OCI-LY7 (cell line): Measurements from ENCODE around the gene CDK6. TPM values are rescaled to one million over a fixed set of nuclear protein-coding genes. Genes with fewer than 3 reads are reported as not detected.

Experiments used
- BruUV-seq: library from RNA; stranded (reverse); fragments of 400-500 nt; replicated peaks from 2 replicates; lab custom pipeline; 2021; lab: Mats Ljungman, UMichigan
- CTCF ChIA-PET: fragments of 300-600 bp; sonication (Branson Sonifier 250); formaldehyde crosslinking; loops from one replicate; lab custom pipeline; 2022; ENCODE audit warnings: antibody characterized with exemption; ENCODE audit not compliant: unreplicated experiment; lab: Charles Lee
- POLR2A ChIA-PET: fragments of 300-600 bp; sonication (Branson Sonifier 250); formaldehyde crosslinking; loops from one replicate; lab custom pipeline; 2022; ENCODE audit warnings: antibody characterized with exemption; lab: Charles Lee
- DNase-seq: peaks from one replicate; pipeline ENCODE4 v3.0.0-alpha.2; 2015; ENCODE audit warnings: low spot score
- H2AFZ ChIP-seq: fragments of 200-600 bp; sonication (generic), shearing (Covaris generic); 2 replicates; pipeline ENCODE4 v1.6.1; 2014; ENCODE audit warnings: mild to moderate bottlenecking, antibody characterized with exemption, low read length, moderate library complexity
- H3K27ac ChIP-seq: fragments of 200-600 bp; sonication (generic); 2 replicates; pipeline ENCODE4 v1.5.1; 2014; ENCODE audit warnings: mixed run types, low read depth, mild to moderate bottlenecking, moderate library complexity, low read length, inconsistent platforms; ENCODE audit not compliant: poor library complexity, severe bottlenecking
- H3K36me3 ChIP-seq: fragments of 200-600 bp; sonication (generic); 2 replicates; pipeline ENCODE4 v1.6.1; 2014; ENCODE audit warnings: mild to moderate bottlenecking, antibody characterized with exemption, low read length, moderate library complexity, mixed read lengths; ENCODE audit not compliant: insufficient read depth
- H3K4me1 ChIP-seq: fragments of 200-600 bp; sonication (generic); 2 replicates; pipeline ENCODE4 v1.5.1; 2014; ENCODE audit warnings: mild to moderate bottlenecking, low read length; ENCODE audit not compliant: insufficient read depth, poor library complexity, severe bottlenecking
- H3K4me2 ChIP-seq: fragments of 200-600 bp; sonication (generic); 2 replicates; pipeline ENCODE4 v1.6.1; 2014; ENCODE audit warnings: mild to moderate bottlenecking, low read length
- H3K4me3 ChIP-seq: fragments of 200-600 bp; sonication (generic); 2 replicates; pipeline ENCODE4 v1.5.1; 2014; ENCODE audit warnings: mild to moderate bottlenecking, low read depth, low read length; ENCODE audit not compliant: poor library complexity, severe bottlenecking
- H3K79me2 ChIP-seq: fragments of 200-600 bp; sonication (generic); 2 replicates; pipeline ENCODE4 v1.6.1; 2016; ENCODE audit warnings: low read depth, mild to moderate bottlenecking, low read length, moderate library complexity, mixed read lengths; ENCODE audit not compliant: insufficient read depth
- H3K9me2 ChIP-seq: fragments of 200-600 bp; sonication (generic); 2 replicates; pipeline ENCODE4 v1.6.1; 2016; ENCODE audit warnings: mild to moderate bottlenecking, low read length, mixed read lengths; ENCODE audit not compliant: insufficient read depth
- H3K9me3 ChIP-seq: fragments of 200-600 bp; sonication (generic); 2 replicates; pipeline ENCODE4 v1.6.1; 2014; ENCODE audit warnings: mild to moderate bottlenecking, mixed run types, low read length, mixed read lengths
- H4K20me1 ChIP-seq: fragments of 200-600 bp; sonication (generic); 2 replicates; pipeline ENCODE4 v1.6.1; 2014; ENCODE audit warnings: mild to moderate bottlenecking, antibody characterized with exemption, low read length, moderate library complexity, mixed read lengths; ENCODE audit not compliant: insufficient read depth
- CTCF ChIP-seq: fragments of 200-600 bp; sonication (generic); conservative IDR thresholded peaks from 2 replicates; pipeline ENCODE4 v1.5.1; 2014; ENCODE audit warnings: mild to moderate bottlenecking, antibody characterized with exemption, low read length, moderate library complexity, mixed read lengths
- EZH2phosphoT487 ChIP-seq: fragments of 200-600 bp; sonication (generic); IDR thresholded peaks from 2 replicates; pipeline ENCODE4 v1.6.1; 2018; ENCODE audit warnings: low read depth, borderline replicate concordance, mild to moderate bottlenecking, mixed run types, antibody characterized with exemption, low read length, moderate library complexity, mixed read lengths
- intact Hi-C: fragments of 100-400 bp; cut with micrococcal nuclease; formaldehyde crosslinking; loops from one replicate; pipeline ENCODE4 v1.10.0; 2022; ENCODE audit not compliant: unreplicated experiment
- total RNA-seq, 2 experiments: library from RNA; depleted of rRNA in 1 of 2; stranded (reverse); fragments of >200 nt in 1 of 2; shearing (Covaris generic) in 1 of 2; gene quantifications; 2 replicates each; pipeline ENCODE4 v1.2.3, GENCODE V29; 2014 to 2022

The CDK6 gene
- total RNA-seq, 2 experiments from 2014 or later: 35.5 to 44.1 TPM

GRCh38 chr7:92840316-92840715 lies 3.9 kb upstream of the CDK6 start:
- ChIA-PET POLR2A (interaction anchor here (1.5 kb wide), 1 partner anchor 8 kb away, joined by 4 read pairs; no protein-coding TSS in a partner anchor), CTCF (no interaction called here)

GRCh38 chr7:92839901-92840300 lies 3.5 kb upstream of the CDK6 start:
- H3K4me3 ChIP-seq: no peak overlapping the region
- H3K9me2 ChIP-seq: no peaks in the 10 kb centered on the region
- no peak overlapping the region for H3K4me2 ChIP-seq
- TF ChIP-seq EZH2phosphoT487: no peak
- no peak for TF ChIP-seq CTCF
- ChIA-PET CTCF (interaction anchor here (0.6 kb wide), 1 partner anchor 220 kb away, joined by 3 read pairs; no protein-coding TSS in a partner anchor), POLR2A (interaction anchor here (1.5 kb wide), 1 partner anchor 9 kb away, joined by 4 read pairs; no protein-coding TSS in a partner anchor)
- no TSS peak for BruUV-seq
- no peaks in the 10 kb centered on the region for H3K9me3 ChIP-seq
- no peaks in the 10 kb centered on the region for H3K79me2 ChIP-seq
- H3K36me3 ChIP-seq: no peaks in the 10 kb centered on the region
- peaks cover 7% of the 10 kb centered on the region for H3K4me1 ChIP-seq
- H3K27ac ChIP-seq: no peak overlapping the region
- H2AFZ ChIP-seq: no peak overlapping the region
- intact Hi-C loops: loop anchor here (10.0 kb wide), 4 partner anchors 215 to 895 kb away; partner anchors contain the start of genes AKAP9, ANKIB1, KRIT1 and VPS50
- no peak for DNase-seq
- H4K20me1 ChIP-seq: no peaks in the 10 kb centered on the region

More at GRCh38 chr7:92840316-92840715, 3.9 kb upstream of the CDK6 start:
- DNase-seq: no peak
- Histone ChIP-seq H3K9me2 (no peaks in the 10 kb centered on the region), H3K9me3 (no peaks in the 10 kb centered on the region), H2AFZ (no peak overlapping the region), H3K36me3 (no peaks in the 10 kb centered on the region), H3K27ac (no peak overlapping the region), H3K79me2 (no peaks in the 10 kb centered on the region), H3K4me1 (peaks cover 7% of the 10 kb centered on the region), H3K4me2 (no peak overlapping the region), H4K20me1 (no peaks in the 10 kb centered on the region), H3K4me3 (no peak overlapping the region)
- TF ChIP-seq EZH2phosphoT487 (no peak), CTCF (no peak)
- no TSS peak for BruUV-seq
- intact Hi-C loops: no loop called here

GRCh38 chr7:92838934-92839333 lies 2.6 kb upstream of the CDK6 start:
- Histone ChIP-seq H3K9me3 (no peaks in the 10 kb centered on the region), H3K27ac (no peak overlapping the region), H3K79me2 (no peaks in the 10 kb centered on the region), H3K4me3 (no peak overlapping the region), H2AFZ (no peak overlapping the region), H3K9me2 (no peaks in the 10 kb centered on the region), H3K4me2 (no peak overlapping the region), H3K4me1 (peaks cover 7% of the 10 kb centered on the region), H4K20me1 (no peaks in the 10 kb centered on the region), H3K36me3 (no peaks in the 10 kb centered on the region)
- CTCF ChIA-PET: no interaction called here
- intact Hi-C loops: loop anchor here (10.0 kb wide), 4 partner anchors 216 to 894 kb away; partner anchors contain the start of genes AKAP9, ANKIB1, KRIT1 and VPS50
- no TSS peak for BruUV-seq
- no peak for DNase-seq
- POLR2A ChIA-PET: no interaction called here
- TF ChIP-seq EZH2phosphoT487 (no peak), CTCF (no peak)
